Right renal pelvis (tissue), 4 donors: ENCODE results near the gene MAN2B2. TPM values are rescaled to one million over a fixed set of nuclear protein-coding genes. Genes with fewer than 3 reads are reported as not detected.
"Not testable (repeated sequence)": the region's sequence is repeated elsewhere in the genome, so short reads cannot be mapped to it uniquely, and the experiment has no call there.

Experiments used
- DNase-seq, 4 donors: peaks; one replicate each; pipeline ENCODE4 v3.0.0-alpha.2; 2013; ENCODE audit warnings: low read depth in 4 of 4, low spot score in 3 of 4, missing footprints in 1 of 4
- polyA plus RNA-seq, 4 donors: library from polyadenylated mRNA; unstranded; fragments of 120-200 nt; gene quantifications; one replicate each; pipeline ENCODE4 v1.2.1, GENCODE V29; 2013; ENCODE audit not compliant: insufficient read length in 4 of 4

MAN2B2 gene
- polyA plus RNA-seq, 4 donors = 17.9 to 19.5 (median 18.3) TPM

GRCh38 chr4:6663596-6664393 is 88.8 kb downstream of the MAN2B2 start:
- no peak for DNase-seq

GRCh38 chr4:6665320-6665654 is 90.3 kb downstream of the MAN2B2 start:
- DNase-seq = no peak

GRCh38 chr4:6668391-6668790 is 93.4 kb downstream of the MAN2B2 start:
- no peak for DNase-seq

- no peak for DNase-seq
These were observed 96.7 kb downstream of the MAN2B2 start for GRCh38 chr4:6671648-6672047.

- DNase-seq = no peak
These were observed 97.1 kb downstream of the MAN2B2 start for GRCh38 chr4:6672131-6672530.

- not testable (repeated sequence) for DNase-seq
These were observed 97.7 kb downstream of the MAN2B2 start for GRCh38 chr4:6672541-6673190.

Other genes with a start within 250 kb of the MAN2B2 start
- under 1 TPM; 0.30 to 0.71 (median 0.37) TPM for gene PPP2R2C, start 102.6 kb upstream of the MAN2B2 start, polyA plus RNA-seq
- gene MRFAP1, start 65.5 kb downstream of the MAN2B2 start, polyA plus RNA-seq = 100 to 1,000 TPM; 446 to 482 (median 461) TPM
- gene S100P, start 118.7 kb downstream of the MAN2B2 start, polyA plus RNA-seq = 10 to 100 TPM in 2 of 4 donors, 1 to 10 TPM in 1, under 1 TPM in 1; 0.86 to 30.4 (median 17.4) TPM
- 100 to 1,000 TPM; 119 to 143 (median 137) TPM for gene MRFAP1L1, start 134.7 kb downstream of the MAN2B2 start, polyA plus RNA-seq
- gene BLOC1S4, start 141.0 kb downstream of the MAN2B2 start, polyA plus RNA-seq = 10 to 100 TPM; 11.7 to 15.3 (median 12.8) TPM
- 10 to 100 TPM; 37.7 to 45.8 (median 44.1) TPM for gene KIAA0232, start 207.5 kb downstream of the MAN2B2 start, polyA plus RNA-seq